G401 (cell line): ENCODE measurements around the gene POGZ. TPM values are rescaled to one million over a fixed set of nuclear protein-coding genes. Genes with fewer than 3 reads are reported as not detected.

Source experiments
- DNase-seq: peaks from one replicate; pipeline ENCODE4 v3.0.0-alpha.2; 2015; ENCODE audit warnings: low spot score
- in situ Hi-C: cut with HindIII; loops from 2 replicates; pipeline ENCODE4 v1.10.0; 2016; ENCODE audit warnings: low sequenced_read_pairs, mixed read lengths
- total RNA-seq: library from RNA; depleted of rRNA; stranded (reverse); fragments of >200 nt; shearing (Covaris generic); gene quantifications from 2 replicates; pipeline ENCODE4 v1.2.3, GENCODE V29; 2014; rRNA removed

The POGZ gene, protein sequence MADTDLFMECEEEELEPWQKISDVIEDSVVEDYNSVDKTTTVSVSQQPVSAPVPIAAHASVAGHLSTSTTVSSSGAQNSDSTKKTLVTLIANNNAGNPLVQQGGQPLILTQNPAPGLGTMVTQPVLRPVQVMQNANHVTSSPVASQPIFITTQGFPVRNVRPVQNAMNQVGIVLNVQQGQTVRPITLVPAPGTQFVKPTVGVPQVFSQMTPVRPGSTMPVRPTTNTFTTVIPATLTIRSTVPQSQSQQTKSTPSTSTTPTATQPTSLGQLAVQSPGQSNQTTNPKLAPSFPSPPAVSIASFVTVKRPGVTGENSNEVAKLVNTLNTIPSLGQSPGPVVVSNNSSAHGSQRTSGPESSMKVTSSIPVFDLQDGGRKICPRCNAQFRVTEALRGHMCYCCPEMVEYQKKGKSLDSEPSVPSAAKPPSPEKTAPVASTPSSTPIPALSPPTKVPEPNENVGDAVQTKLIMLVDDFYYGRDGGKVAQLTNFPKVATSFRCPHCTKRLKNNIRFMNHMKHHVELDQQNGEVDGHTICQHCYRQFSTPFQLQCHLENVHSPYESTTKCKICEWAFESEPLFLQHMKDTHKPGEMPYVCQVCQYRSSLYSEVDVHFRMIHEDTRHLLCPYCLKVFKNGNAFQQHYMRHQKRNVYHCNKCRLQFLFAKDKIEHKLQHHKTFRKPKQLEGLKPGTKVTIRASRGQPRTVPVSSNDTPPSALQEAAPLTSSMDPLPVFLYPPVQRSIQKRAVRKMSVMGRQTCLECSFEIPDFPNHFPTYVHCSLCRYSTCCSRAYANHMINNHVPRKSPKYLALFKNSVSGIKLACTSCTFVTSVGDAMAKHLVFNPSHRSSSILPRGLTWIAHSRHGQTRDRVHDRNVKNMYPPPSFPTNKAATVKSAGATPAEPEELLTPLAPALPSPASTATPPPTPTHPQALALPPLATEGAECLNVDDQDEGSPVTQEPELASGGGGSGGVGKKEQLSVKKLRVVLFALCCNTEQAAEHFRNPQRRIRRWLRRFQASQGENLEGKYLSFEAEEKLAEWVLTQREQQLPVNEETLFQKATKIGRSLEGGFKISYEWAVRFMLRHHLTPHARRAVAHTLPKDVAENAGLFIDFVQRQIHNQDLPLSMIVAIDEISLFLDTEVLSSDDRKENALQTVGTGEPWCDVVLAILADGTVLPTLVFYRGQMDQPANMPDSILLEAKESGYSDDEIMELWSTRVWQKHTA (N-terminal part only)
- total RNA-seq: 6.9 and 14.0 TPM in 2 replicates

DNA sequence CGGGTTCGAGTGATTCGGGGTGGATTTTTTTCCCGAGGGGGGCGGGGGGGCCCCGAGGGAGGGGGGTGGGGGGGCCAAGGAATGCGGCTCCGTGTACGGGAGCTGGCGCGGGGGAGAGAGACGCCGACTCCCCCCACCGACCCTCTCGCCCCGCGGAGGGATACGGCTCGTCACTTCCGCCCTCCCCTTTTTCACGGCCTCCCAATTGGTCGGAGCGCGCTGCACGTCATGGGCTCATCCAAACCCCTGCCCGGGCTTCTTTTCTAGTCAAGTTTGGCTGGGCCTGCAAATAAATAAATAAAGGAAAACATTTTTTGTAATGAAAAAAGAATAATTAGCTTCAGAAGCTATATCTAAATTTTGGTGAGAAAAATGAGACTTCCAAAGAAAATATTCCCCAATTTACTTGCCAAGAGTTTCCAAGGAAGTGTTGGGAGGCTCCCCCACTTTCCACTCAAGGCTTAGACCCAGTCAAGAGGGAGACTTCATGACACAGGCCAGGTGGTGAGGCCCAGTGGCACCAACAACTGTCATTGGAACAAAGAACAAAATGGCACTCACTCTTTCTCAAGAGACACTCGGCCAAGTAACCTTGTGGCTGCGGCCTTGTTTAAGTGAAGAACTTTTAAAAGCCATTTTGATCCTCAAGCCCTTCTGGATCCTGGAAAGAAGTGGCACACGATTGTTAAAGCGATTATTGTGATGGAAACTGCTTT lies at the start of gene POGZ:
Gene POGZ (minus strand): TSS at position 164 of the 716 bp plus-strand sequence. CDS start 17,290 bp downstream, outside the sequence.
- in situ Hi-C loops: no loop called here

GRCh38 chr1:151508833-151509232 lies 49.5 kb upstream of the POGZ start:
- in situ Hi-C loops: no loop called here

More for the DNA sequence above, at the start of gene POGZ:
- peak; percentile 96 for DNase-seq

DNA sequence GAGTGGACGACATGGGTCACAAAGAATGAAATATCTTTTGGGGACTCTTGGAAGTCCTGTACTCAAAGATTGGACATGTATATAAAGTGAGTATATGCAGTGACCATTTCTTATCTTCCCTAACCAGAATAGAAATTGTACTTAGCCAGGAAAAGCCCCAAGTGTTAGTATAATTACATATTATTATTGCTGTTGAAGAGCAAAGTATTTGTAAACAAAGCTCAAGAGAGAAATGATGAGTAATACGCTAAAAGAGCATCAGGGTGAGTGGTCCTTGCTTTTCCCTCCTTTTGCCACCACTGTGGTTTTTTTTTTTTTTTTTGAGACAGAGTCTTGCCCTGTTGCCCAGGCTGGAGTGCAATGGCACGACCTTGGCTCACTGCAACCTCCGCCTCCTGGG lies 45.5 kb upstream of the POGZ start:
- DNase-seq: no peak
- in situ Hi-C loops: no loop called here

More at GRCh38 chr1:151508833-151509232, 49.5 kb upstream of the POGZ start:
- DNase-seq: no peak

GRCh38 chr1:151504252-151504651 lies 45.0 kb upstream of the POGZ start:
- in situ Hi-C loops: no loop called here
- no peak for DNase-seq

GRCh38 chr1:151502859-151503780 lies 43.8 kb upstream of the POGZ start:
- no peak for DNase-seq
- in situ Hi-C loops: no loop called here

DNA sequence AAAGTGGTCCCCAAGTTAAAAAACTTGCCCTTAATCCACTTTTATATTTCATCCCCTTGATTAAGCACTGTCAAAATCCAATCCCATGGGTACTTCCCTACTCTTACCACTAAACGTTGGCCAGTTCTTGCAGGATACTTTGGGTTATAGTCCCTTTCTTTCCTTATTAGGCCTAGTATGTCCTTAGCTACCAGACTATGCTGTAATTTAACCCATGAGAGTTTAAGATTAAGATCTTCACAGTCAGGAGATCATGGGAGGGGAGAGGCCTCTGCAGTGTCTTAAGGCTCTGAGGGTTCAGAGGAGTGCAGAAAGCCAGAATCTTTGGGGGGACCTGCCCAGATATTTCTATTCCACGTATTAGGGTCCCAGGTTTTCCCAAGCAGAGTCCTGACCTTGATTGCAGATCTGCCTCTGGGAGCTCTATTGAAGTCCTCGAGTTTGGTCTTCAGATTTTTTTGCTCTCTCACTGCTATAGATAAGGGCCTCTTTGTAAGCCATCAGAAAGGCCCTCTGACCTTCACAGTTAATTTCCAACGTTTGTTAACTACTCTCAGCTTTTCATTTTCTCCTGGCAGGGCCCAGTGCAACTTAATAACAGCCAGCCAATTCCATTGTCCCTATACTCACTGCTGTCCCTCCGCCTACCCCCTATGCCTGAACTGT lies 42.9 kb upstream of the POGZ start:
- in situ Hi-C loops: no loop called here

DNA sequence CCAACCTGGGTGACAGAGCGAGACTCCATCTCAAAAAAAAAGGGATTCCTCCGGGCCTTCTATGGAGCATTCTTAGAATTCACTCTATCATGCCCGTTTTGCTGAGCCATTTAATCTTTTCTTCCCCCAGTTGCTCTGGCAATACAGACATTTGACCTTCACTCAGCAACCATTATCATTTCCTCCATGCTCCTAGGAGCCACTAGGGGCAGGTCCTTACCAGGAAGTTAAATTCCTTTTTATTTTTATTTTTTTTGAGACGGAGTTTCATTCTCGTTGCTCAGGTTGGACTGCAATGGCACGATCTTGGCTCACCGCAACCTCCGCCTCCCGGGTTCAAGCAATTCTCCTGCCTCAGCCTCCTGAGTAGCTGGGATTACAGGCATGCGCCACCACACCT lies 42.2 kb upstream of the POGZ start:
- in situ Hi-C loops: no loop called here
- DNase-seq: no peak

More for the DNA sequence above, 42.9 kb upstream of the POGZ start:
- DNase-seq: no peak

- DNase-seq: no peak
- in situ Hi-C loops: no loop called here
These were observed 40.6 kb upstream of the POGZ start for GRCh38 chr1:151499930-151500329.

- in situ Hi-C loops: no loop called here
- no peak for DNase-seq
These were observed 40.1 kb upstream of the POGZ start for GRCh38 chr1:151499365-151499764.

GRCh38 chr1:151495316-151495715 lies 36.0 kb upstream of the POGZ start:
- in situ Hi-C loops: no loop called here
- DNase-seq: no peak

DNA sequence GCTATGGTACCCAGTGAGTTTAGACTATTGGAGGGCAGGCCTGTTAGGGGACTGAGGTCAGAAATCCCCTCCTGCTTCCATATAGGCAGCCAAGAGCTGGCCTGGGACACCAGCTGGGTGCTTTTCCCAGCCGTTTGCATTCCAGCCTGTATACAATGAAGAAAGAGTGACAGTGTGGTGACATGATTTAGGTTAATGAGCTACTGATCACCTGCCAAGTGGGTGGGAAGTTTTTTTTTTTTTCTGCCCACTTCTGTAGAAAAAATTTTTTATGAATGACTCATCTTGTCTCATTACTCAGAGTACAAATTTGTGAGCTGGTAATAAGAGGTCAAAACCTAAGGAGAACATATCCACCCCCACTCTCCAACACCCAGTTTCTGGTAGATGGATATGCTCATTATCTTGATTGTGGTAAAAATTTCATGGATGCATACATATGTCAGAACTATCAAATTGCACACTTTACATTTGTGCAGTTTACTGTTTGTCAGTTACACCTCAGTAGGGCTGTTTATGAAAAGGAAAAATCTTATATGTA lies 35.5 kb upstream of the POGZ start:
- in situ Hi-C loops: no loop called here
- no peak for DNase-seq

DNA sequence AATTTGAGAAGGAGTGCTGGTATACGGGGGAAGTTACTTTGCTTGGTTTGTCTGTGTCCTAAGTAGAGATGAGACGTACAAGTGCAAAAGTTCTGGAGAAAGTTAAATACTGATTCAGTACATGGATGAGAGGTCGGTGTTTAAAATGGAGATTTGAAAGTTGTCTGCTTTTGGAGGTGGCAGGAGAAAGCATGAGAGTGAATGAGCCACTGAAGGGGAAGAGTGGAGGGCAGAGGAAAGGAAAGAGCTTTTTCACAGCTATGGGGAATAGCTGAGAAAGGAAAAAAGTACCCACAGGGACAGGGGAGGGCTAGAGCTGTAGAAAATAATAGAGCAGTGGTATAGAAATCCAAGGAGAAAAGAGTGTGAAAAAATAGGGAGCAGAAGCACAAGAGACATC lies 33.7 kb upstream of the POGZ start:
- no peak for DNase-seq
- in situ Hi-C loops: no loop called here

GRCh38 chr1:151492120-151492519 lies 32.8 kb upstream of the POGZ start:
- no peak for DNase-seq
- in situ Hi-C loops: no loop called here

DNA sequence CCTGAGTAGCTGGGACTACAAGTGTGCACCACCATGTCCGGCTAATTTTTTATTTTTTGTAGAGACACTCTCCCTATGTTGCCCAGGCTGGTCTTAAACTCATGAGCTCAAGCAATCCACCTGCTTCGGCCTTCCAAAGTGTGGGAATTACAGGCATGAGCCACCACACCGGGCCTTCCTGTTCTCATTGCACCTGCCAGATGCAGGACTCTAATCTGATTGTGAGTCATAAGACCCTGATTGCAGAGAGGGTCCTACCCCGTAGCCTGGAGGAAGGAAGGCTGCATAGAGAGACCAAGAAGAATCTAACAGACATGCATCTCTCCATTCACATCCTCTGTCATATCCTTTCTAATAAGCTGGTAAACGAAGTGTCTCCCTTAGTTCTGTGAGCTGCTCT lies 32.3 kb upstream of the POGZ start:
- no peak for DNase-seq
- in situ Hi-C loops: no loop called here

DNA sequence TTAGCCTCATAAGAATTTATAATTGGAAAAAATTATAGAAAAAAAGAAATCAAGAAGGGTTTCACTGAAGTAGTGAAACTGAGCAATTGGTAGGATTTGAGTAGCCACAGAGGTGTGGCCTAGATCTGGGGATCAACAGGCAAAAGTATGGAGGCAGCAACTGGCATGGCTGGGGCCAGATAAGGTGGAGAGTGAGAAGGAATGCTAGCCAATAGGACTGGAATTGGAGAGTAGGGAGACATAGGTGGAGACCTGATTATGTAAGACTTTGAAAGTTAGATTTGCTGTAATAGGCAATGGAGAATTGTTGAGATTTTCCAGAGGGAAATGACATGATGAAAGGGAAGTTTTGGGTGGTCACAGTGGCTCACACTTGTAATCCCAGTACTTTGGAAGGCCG lies 27.3 kb upstream of the POGZ start:
- in situ Hi-C loops: no loop called here
- DNase-seq: no peak

GRCh38 chr1:151485685-151486255 lies 26.5 kb upstream of the POGZ start:
- in situ Hi-C loops: no loop called here
- peak; percentile 5 for DNase-seq

DNA sequence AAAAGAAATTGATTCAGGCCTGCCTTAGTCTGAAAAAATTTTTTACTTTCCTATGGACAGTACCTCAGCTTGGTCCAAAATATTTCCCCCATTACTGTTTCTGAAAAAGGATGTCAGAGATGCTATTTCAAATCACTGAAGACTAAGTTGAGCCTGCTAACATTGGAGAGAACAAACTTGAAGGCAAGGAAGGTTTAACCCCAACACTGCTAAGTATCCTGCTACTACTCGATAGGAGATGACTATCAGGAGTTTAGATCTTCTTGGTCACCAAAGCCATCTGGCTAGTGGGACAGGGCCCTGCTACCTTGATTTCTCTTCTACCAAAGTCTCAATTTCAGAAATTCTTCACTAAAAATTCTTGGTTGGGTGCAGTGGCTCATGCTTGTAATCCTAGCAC lies 22.7 kb upstream of the POGZ start:
- DNase-seq: no peak
- in situ Hi-C loops: no loop called here
